HL-60 (cell line): Measurements from ENCODE around the gene ARF6.

ENCODE experiments used
- GABPA ChIP-seq: IDR thresholded peaks from 2 replicates; pipeline ENCODE4 v1.6.1; 2012; ENCODE audit warnings: low read depth
- POLR2AphosphoS5 ChIP-seq: IDR thresholded peaks from 2 replicates; pipeline ENCODE4 v1.6.1; 2012; ENCODE audit warnings: low read depth
- SPI1 ChIP-seq: IDR thresholded peaks from 2 replicates; pipeline ENCODE4 v1.6.1; 2012; ENCODE audit warnings: low read depth, mild to moderate bottlenecking, borderline replicate concordance
- TF ChIP-seq, protein P1 (sequence below): IDR thresholded peaks from one replicate; pipeline ENCODE4 v1.5.1; 2011; ENCODE audit warnings: low read length, control low read depth, inconsistent platforms; ENCODE audit not compliant: insufficient read depth

DNA sequence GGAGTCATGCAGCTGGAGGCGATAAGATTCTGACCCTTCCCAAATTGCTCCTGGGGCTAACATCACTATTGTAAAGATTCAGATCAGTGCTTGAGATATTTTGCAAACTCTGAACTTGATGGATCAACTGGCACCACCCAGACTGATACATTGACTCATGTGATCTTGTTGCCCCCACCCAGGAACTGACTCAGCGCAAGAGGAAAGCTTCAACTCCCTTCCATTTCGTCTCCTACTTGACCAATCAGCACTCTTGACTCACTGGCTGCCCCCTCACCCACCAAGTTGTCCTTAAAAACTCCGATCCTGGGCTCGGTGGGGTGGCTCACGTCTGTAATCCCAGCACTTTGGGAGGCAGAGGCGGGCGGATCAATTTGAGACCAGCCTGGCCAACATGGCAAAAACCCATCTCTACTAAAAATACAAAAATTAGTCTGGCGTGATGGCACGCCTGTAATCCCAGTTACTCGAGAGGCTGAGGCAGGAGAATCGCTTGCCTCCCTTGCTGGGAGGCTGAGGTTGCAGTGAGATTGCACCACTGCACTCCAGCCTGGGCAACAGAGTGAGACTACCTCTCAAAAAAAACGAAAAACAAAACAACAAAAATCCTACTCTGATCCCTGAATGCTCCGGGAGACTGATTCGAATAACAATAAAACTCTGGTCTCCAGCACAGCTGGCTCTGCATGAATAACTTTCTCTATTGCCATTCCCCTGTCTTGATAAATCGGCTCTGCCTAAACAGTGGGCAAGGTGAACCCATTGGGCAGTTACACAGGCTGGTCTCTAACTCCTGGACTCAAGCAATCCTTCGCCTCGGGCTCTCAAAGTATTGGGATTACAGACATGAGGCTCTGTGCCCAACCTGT lies 9.8 kb upstream of the ARF6 start:
- TF ChIP-seq GABPA (no peak), SPI1 (no peak), POLR2AphosphoS5 (no peak)
- TF ChIP-seq, protein P1, sequence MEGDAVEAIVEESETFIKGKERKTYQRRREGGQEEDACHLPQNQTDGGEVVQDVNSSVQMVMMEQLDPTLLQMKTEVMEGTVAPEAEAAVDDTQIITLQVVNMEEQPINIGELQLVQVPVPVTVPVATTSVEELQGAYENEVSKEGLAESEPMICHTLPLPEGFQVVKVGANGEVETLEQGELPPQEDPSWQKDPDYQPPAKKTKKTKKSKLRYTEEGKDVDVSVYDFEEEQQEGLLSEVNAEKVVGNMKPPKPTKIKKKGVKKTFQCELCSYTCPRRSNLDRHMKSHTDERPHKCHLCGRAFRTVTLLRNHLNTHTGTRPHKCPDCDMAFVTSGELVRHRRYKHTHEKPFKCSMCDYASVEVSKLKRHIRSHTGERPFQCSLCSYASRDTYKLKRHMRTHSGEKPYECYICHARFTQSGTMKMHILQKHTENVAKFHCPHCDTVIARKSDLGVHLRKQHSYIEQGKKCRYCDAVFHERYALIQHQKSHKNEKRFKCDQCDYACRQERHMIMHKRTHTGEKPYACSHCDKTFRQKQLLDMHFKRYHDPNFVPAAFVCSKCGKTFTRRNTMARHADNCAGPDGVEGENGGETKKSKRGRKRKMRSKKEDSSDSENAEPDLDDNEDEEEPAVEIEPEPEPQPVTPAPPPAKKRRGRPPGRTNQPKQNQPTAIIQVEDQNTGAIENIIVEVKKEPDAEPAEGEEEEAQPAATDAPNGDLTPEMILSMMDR: no peak
